Measurements from ENCODE around the gene PLIN5. TPM values are rescaled to one million over a fixed set of nuclear protein-coding genes. Genes with fewer than 3 reads are reported as not detected.

PLIN5 gene
- total and polyA plus RNA-seq, 7 donors: 14.5 to 143 (median 96.1) TPM

DNA sequence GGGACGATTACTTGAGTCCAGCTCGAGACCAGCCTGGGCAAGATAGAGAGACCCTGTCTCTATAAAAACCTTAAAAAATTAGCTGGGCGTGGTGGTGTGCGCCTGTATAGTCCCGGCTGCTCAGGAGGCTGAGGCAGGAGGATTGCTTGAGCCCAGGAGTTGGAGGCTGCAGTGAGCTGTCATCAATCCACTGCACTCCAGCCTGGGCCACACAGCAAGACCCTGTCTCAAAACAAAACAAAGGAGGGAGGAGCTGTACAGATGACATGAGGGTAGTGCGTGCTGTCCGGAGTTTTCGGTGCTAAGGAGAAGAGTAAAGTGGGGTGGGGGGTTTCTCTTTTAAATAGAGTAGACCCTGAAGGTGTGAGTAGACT is 40.3 kb downstream of the PLIN5 start:
- no peaks in the 10 kb centered on the region for H3K27me3 ChIP-seq (ENCODE audit: insufficient read depth in 3 of 3, low read length in 2 of 3)

DNA sequence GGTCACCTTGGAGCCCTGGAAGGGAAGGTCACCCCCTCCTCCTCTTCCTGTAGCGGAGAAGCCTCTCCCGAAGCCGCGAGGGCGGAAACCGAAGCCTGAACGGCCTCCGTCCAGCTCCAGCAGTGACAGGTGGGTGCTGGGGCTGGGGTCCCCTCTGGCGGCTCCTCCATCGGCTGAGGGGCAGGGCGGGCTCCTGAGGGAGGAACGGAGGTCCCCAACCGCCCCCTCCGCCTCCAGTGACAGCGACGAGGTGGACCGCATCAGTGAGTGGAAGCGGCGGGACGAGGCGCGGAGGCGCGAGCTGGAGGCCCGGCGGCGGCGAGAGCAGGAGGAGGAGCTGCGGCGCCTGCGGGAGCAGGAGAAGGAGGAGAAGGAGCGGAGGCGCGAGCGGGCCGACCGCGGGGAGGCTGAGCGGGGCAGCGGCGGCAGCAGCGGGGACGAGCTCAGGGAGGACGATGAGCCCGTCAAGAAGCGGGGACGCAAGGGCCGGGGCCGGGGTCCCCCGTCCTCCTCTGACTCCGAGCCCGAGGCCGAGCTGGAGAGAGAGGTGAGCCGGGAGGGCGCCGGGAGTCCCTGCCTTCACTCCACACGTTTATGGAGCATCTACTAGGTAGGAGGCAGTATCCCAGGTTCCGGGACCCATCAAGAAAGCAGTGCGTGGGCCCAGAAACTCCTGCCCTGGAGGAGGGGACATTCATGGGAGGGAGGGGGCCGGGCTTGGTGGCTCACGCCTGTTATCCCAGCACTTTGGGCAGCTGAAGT is 40.9 kb downstream of the PLIN5 start:
- no peak overlapping the region for H3K27ac ChIP-seq
- TF ChIP-seq, protein P1, sequence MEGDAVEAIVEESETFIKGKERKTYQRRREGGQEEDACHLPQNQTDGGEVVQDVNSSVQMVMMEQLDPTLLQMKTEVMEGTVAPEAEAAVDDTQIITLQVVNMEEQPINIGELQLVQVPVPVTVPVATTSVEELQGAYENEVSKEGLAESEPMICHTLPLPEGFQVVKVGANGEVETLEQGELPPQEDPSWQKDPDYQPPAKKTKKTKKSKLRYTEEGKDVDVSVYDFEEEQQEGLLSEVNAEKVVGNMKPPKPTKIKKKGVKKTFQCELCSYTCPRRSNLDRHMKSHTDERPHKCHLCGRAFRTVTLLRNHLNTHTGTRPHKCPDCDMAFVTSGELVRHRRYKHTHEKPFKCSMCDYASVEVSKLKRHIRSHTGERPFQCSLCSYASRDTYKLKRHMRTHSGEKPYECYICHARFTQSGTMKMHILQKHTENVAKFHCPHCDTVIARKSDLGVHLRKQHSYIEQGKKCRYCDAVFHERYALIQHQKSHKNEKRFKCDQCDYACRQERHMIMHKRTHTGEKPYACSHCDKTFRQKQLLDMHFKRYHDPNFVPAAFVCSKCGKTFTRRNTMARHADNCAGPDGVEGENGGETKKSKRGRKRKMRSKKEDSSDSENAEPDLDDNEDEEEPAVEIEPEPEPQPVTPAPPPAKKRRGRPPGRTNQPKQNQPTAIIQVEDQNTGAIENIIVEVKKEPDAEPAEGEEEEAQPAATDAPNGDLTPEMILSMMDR (IDR thresholded peaks at IDR 0.05): no peak
- ATAC-seq (no peak), DNase-seq (no peak)
- H3K36me3 ChIP-seq (ENCODE audit: insufficient read depth in 1 of 2, low read depth in 1 of 2): peaks cover 4 to 76% of the 10 kb centered on the region in 2 donors
- H3K9me3 ChIP-seq: no peaks in the 10 kb centered on the region
- no peaks in the 10 kb centered on the region for H3K27me3 ChIP-seq (ENCODE audit: insufficient read depth in 3 of 3, low read length in 2 of 3)
- intact Hi-C loops (cut with DNase I): no loop called here
- no peaks in the 10 kb centered on the region for H3K4me1 ChIP-seq
- H3K4me3 ChIP-seq: no peak overlapping the region
- 96 to 97% (median 97%) methylated on average over 41 to 61 of the region's 61 CpGs for WGBS, 3 donors

More for the DNA sequence above, 40.3 kb downstream of the PLIN5 start:
- intact Hi-C loops (cut with DNase I): no loop called here
- ATAC-seq: no peak
- TF ChIP-seq, protein P1 (IDR thresholded peaks at IDR 0.05): no peak
- Histone ChIP-seq H3K36me3 (ENCODE audit: insufficient read depth in 1 of 2, low read depth in 1 of 2) (peaks cover 4 to 76% of the 10 kb centered on the region in 2 donors), H3K4me1 (no peaks in the 10 kb centered on the region), H3K4me3 (no peak overlapping the region), H3K9me3 (no peaks in the 10 kb centered on the region), H3K27ac (no peak overlapping the region)
- 93 to 96% (median 95%) methylated on average over 8 of the region's 8 CpGs for WGBS, 3 donors
- DNase-seq: no peak

DNA sequence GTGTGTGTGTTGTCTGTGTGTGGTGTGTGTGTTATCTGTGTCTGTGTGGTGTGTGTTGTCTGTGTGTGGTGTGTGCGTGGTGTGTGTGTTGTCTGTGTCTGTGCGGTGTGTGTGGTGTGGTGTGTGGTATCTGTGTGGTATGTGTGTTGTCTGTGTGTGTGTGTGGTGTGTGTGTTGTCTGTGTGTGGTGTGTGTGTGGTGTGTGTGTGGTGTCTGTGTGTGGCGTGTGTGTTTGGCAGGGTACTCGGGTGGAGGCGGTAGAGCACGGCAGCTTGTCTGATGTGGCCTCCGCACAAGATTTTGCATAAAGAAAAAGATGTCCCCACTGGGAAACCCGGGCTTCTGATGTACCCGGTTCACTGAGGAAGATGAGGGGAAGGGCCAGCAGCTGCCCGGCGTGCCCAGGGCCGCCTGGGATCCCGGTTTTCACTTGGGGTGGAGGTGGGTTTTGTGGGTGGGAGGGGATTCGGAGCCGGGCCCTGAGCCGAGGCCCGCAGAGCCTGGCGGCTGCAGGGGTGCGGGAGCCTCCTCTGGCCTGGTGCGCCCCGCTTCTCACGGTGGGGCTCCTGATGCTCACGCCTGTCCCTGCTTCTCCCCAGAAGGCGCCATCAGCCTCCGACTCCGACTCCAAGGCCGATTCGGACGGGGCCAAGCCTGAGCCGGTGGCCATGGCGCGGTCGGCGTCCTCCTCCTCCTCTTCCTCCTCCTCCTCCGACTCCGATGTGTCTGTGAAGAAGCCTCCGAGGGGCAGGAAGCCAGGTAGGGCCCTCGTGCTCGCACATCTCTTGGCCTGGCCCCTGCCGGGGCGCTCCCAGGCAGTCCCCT is 41.7 kb downstream of the PLIN5 start:
- no peaks in the 10 kb centered on the region for H3K4me1 ChIP-seq
- intact Hi-C loops (cut with DNase I): no loop called here
- no peak overlapping the region for H3K27ac ChIP-seq
- TF ChIP-seq, protein P1 (IDR thresholded peaks at IDR 0.05): no peak
- WGBS, 3 donors: 94 to 95% (median 94%) methylated on average over 32 to 41 of the region's 41 CpGs
- H3K36me3 ChIP-seq (ENCODE audit: insufficient read depth in 1 of 2, low read depth in 1 of 2): peaks cover 4 to 76% of the 10 kb centered on the region in 2 donors
- no peaks in the 10 kb centered on the region for H3K27me3 ChIP-seq (ENCODE audit: insufficient read depth in 3 of 3, low read length in 2 of 3)
- DNase-seq (no peak), ATAC-seq (no peak)
- no peaks in the 10 kb centered on the region for H3K9me3 ChIP-seq
- H3K4me3 ChIP-seq: no peak overlapping the region

DNA sequence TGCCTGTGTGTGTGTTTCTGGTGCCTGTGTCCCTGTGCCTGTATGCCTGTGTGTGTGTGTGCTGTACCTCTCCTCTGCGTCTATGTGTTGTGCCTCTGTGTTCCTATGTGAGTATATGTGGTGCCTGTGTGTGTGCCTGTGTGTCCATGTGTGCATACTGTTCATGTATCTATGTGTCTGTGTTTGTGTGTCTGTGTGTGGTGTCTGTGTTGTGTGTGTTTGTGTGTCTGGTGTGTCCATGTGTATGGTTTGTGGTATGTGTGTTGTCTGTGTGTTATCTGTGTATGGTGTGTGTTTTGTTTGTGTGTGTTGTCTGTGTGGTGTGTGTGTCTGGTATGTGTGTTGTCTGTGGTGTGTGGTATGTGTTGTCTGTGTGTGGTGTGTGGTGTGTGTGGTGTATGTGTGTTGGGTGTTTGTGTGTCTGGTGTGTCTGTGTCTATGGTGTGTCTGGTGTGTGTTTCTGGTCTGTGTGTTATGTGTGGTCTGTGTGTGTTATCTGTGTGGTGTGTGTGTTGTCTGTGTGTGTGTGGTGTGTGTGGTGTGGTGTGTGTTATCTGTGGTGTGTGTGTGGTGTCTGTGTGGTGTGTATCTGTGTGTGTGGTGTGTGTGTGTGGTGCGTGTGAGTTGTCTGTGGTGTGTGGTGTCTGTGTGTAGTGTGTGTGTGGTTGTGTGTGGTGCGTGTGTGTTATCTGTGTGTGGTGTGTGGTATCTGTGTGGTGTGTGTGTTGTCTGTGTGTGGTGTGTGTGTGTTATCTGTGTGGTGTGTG is 42.5 kb downstream of the PLIN5 start:
- DNase-seq (no peak), ATAC-seq (no peak)
- H3K27ac ChIP-seq: no peak overlapping the region
- intact Hi-C loops (cut with DNase I): no loop called here
- H3K4me3 ChIP-seq: no peak overlapping the region
- no peaks in the 10 kb centered on the region for H3K4me1 ChIP-seq
- TF ChIP-seq, protein P1 (IDR thresholded peaks at IDR 0.05): no peak
- peaks cover 4 to 69% of the 10 kb centered on the region in 2 donors for H3K36me3 ChIP-seq (ENCODE audit: insufficient read depth in 1 of 2, low read depth in 1 of 2)
- H3K27me3 ChIP-seq (ENCODE audit: insufficient read depth in 3 of 3, low read length in 2 of 3): no peaks in the 10 kb centered on the region
- no peaks in the 10 kb centered on the region for H3K9me3 ChIP-seq
- WGBS, 3 donors: 95 to 97% (median 96%) methylated on average over 3 of the region's 3 CpGs
